ENCODE measurements around the gene EPHA7. TPM values are rescaled to one million over a fixed set of nuclear protein-coding genes. Genes with fewer than 3 reads are reported as not detected.

The EPHA7 gene
- total and polyA plus RNA-seq, 2 of the 4 experiments (the other 2 are of a cell fraction) = not detected

- no peak for DNase-seq
- CTCF ChIA-PET = no interaction called here
These were observed 47.6 kb downstream of the EPHA7 start for GRCh38 chr6:93371756-93372155.

More at GRCh38 chr6:93371756-93372155, 47.6 kb downstream of the EPHA7 start:
- Histone ChIP-seq H4K91ac (ENCODE audit: insufficient read depth, low read depth, low read length) (no peak overlapping the region), H2AK9ac (replicated peaks; ENCODE audit: low read depth, low read length, poor library complexity) (no peak overlapping the region), H3K79me1 (ENCODE audit: low read depth in 1 of 2, low read length in 2 of 2) (no peaks in the 10 kb centered on the region), H2AFZ (replicated peaks; ENCODE audit: low read length, poor library complexity) (no peak overlapping the region), H3K36me3 (ENCODE audit: control insufficient read depth, insufficient read depth, low read length) (no peaks in the 10 kb centered on the region), H4K20me1 (ENCODE audit: insufficient read depth, low read length) (no peaks in the 10 kb centered on the region), H3K4me2 (ENCODE audit: low read depth, low read length) (no peak overlapping the region), H3K23ac (ENCODE audit: low read depth, low read length) (no peak overlapping the region), H3K56ac (ENCODE audit: extremely low read depth, insufficient read depth, low read length) (no peak overlapping the region), H3K14ac (replicated peaks; ENCODE audit: low read depth, low read length) (no peak overlapping the region), H3K4me1 (ENCODE audit: control insufficient read depth, insufficient read depth, low read length) (no peaks in the 10 kb centered on the region), H3K18ac (ENCODE audit: low read depth, low read length) (no peak overlapping the region), H2AK5ac (ENCODE audit: low read depth, low read length) (no peak overlapping the region), H2BK20ac (ENCODE audit: low read depth, low read length) (no peak overlapping the region), H4K8ac (ENCODE audit: low read depth in 2 of 2, low read length in 2 of 2) (no peak overlapping the region), H3K27ac (ENCODE audit: insufficient read depth, low read length) (no peak overlapping the region), H2BK120ac (ENCODE audit: low read depth, low read length) (no peak overlapping the region), H3K27me3 (ENCODE audit: control insufficient read depth, insufficient read depth, low read length) (no peaks in the 10 kb centered on the region), H3K4ac (ENCODE audit: low read depth, low read length) (no peak overlapping the region), H3K9me1 (ENCODE audit: insufficient read depth, low read length) (no peaks in the 10 kb centered on the region), H3K9ac (ENCODE audit: low read depth, low read length) (no peak overlapping the region), H2BK5ac (ENCODE audit: low read depth, low read length, poor library complexity, severe bottlenecking) (no peak overlapping the region), H2BK15ac (ENCODE audit: low read depth, low read length) (no peak overlapping the region), H3K9me3 (ENCODE audit: control insufficient read depth, insufficient read depth, low read length) (no peaks in the 10 kb centered on the region), H3K4me3 (ENCODE audit: insufficient read depth, low read depth, low read length) (no peak overlapping the region), H4K5ac (ENCODE audit: low read depth, low read length) (no peak overlapping the region)
- dilution Hi-C loops (cut with HindIII; ENCODE audit: low sequenced_read_pairs, unreplicated experiment) = no loop called here
- in situ Hi-C loops (cut with MboI; ENCODE audit: low sequenced_read_pairs) = no loop called here
- no TSS peak for BruUV-seq (replicated peaks)
- intact Hi-C loops (cut with micrococcal nuclease) = no loop called here
- no peak for TF ChIP-seq MAZ (IDR thresholded peaks at IDR 0.05; ENCODE audit: borderline replicate concordance, low read depth, low read length)
- TF ChIP-seq RFX5 (IDR thresholded peaks at IDR 0.05; ENCODE audit: low read depth, low read length) = no peak
- no peak for TF ChIP-seq USF2 (IDR thresholded peaks at IDR 0.05; ENCODE audit: low read depth, low read length)
- TF ChIP-seq CTCF (conservative IDR thresholded peaks at IDR 0.05; ENCODE audit: low read depth, low read length) = no peak
- no peak for TF ChIP-seq RCOR1 (IDR thresholded peaks at IDR 0.05; ENCODE audit: insufficient replicate concordance, low read length)
- no peak for TF ChIP-seq RAD21 (IDR thresholded peaks at IDR 0.05; ENCODE audit: low read length)
- no peak for TF ChIP-seq BHLHE40 (IDR thresholded peaks at IDR 0.05; ENCODE audit: low read depth, low read length)
- TF ChIP-seq ELK1 (IDR thresholded peaks at IDR 0.05; ENCODE audit: borderline replicate concordance, low read depth, low read length) = no peak
- no peak for TF ChIP-seq CHD1 (IDR thresholded peaks at IDR 0.05; ENCODE audit: low read depth, low read length)
- TF ChIP-seq SMC3 (IDR thresholded peaks at IDR 0.05; ENCODE audit: low read depth, low read length) = no peak
- TF ChIP-seq NFE2L2 (IDR thresholded peaks at IDR 0.05; ENCODE audit: low read depth, low read length) = no peak
- TF ChIP-seq CEBPB (IDR thresholded peaks at IDR 0.05; ENCODE audit: low read depth, low read length) = no peak
- TF ChIP-seq MXI1 (IDR thresholded peaks at IDR 0.05; ENCODE audit: borderline replicate concordance, low read depth, low read length) = no peak
- no peak for TF ChIP-seq POLR2A (IDR thresholded peaks at IDR 0.05; ENCODE audit: low read depth, low read length)
- no peak for TF ChIP-seq FOS (IDR thresholded peaks at IDR 0.05; ENCODE audit: low read depth, low read length)
- no peak for TF ChIP-seq MAFK (IDR thresholded peaks at IDR 0.05; ENCODE audit: low read depth, low read length)
- ATAC-seq (ENCODE audit: low read depth) = no peak
- POLR2A ChIA-PET (ENCODE audit: unreplicated experiment) = interaction anchor here (0.6 kb wide), 1 partner anchor 1248 kb away, joined by 3 read pairs; no protein-coding TSS in a partner anchor
